OCI-LY3 (cell line): Measurements from ENCODE around the gene GAB4.

Experiments
- EZH2phosphoT487 ChIP-seq: fragments of 200-600 bp; shearing (Covaris generic); IDR thresholded peaks from 2 replicates; pipeline ENCODE4 v1.6.1; 2018; ENCODE audit warnings: antibody characterized with exemption, mixed run types, low read depth
- TF ChIP-seq, protein P1 (sequence below): fragments of 200-600, 300-600 bp; sonication (generic); IDR thresholded peaks from 2 replicates; pipeline ENCODE4 v1.5.1; 2014; ENCODE audit warnings: antibody characterized with exemption, low read length, low read depth

DNA sequence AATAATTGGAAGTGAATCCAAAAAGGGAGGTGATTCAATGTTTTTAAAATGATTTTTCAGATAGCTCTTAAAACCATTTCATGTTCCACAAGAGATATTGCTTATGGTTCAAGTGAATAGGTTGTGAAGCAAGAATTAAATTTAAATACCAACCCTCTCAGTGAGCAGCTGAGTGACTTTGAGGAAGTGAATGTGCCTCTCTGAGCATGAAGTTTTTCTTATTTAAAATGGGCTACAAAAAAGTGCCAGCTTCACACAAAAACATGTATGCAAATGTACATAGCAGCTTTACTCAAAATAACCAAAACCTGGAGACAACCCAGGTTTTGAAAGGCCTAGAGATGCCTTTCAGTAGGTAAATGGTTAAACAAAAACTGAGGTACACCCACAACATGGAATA lies 35.5 kb upstream of the GAB4 start:
- TF ChIP-seq, protein P1, sequence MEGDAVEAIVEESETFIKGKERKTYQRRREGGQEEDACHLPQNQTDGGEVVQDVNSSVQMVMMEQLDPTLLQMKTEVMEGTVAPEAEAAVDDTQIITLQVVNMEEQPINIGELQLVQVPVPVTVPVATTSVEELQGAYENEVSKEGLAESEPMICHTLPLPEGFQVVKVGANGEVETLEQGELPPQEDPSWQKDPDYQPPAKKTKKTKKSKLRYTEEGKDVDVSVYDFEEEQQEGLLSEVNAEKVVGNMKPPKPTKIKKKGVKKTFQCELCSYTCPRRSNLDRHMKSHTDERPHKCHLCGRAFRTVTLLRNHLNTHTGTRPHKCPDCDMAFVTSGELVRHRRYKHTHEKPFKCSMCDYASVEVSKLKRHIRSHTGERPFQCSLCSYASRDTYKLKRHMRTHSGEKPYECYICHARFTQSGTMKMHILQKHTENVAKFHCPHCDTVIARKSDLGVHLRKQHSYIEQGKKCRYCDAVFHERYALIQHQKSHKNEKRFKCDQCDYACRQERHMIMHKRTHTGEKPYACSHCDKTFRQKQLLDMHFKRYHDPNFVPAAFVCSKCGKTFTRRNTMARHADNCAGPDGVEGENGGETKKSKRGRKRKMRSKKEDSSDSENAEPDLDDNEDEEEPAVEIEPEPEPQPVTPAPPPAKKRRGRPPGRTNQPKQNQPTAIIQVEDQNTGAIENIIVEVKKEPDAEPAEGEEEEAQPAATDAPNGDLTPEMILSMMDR, result no peak
- no peak for TF ChIP-seq EZH2phosphoT487
